MM.1S (cell line): ENCODE results near the gene ELL.

ENCODE experiments used
- DNase-seq: peaks from one replicate; pipeline ENCODE4 v3.0.0-alpha.2; 2015
- H2AFZ ChIP-seq: fragments of 300-600 bp; sonication (generic); 2 replicates; pipeline ENCODE4 v1.6.0; 2016; ENCODE audit warnings: antibody characterized with exemption, low read length
- H3F3A ChIP-seq: fragments of 300-600 bp; sonication (generic); 2 replicates; pipeline ENCODE4 v1.6.1; 2016; ENCODE audit warnings: mild to moderate bottlenecking, antibody characterized with exemption, low read length, moderate library complexity, mixed read lengths; ENCODE audit not compliant: insufficient read depth
- H3K27ac ChIP-seq: fragments of 300-600 bp; sonication (generic); 2 replicates; pipeline ENCODE4 v1.5.1; 2016; ENCODE audit warnings: mild to moderate bottlenecking, low read length
- H3K27me3 ChIP-seq: fragments of 300-600 bp; sonication (generic); replicated peaks from 2 replicates; pipeline ENCODE4 v1.6.0; 2016; ENCODE audit warnings: low read length; ENCODE audit not compliant: insufficient read depth
- H3K36me3 ChIP-seq: fragments of 300-600 bp; sonication (generic); replicated peaks from 2 replicates; pipeline ENCODE4 v1.6.1; 2016; ENCODE audit warnings: mild to moderate bottlenecking, low read length, mixed read lengths; ENCODE audit not compliant: insufficient read depth
- H3K4me1 ChIP-seq: fragments of 300-600 bp; sonication (generic); 2 replicates; pipeline ENCODE4 v1.6.1; 2016; ENCODE audit warnings: low read length, mixed read lengths
- H3K4me2 ChIP-seq: fragments of 300-600 bp; sonication (generic); 2 replicates; pipeline ENCODE4 v1.6.0; 2016; ENCODE audit warnings: low read depth, low read length
- H3K4me3 ChIP-seq: fragments of 300-600 bp; sonication (generic); 2 replicates; pipeline ENCODE4 v1.5.1; 2016; ENCODE audit warnings: low read length, mixed read lengths
- H3K79me2 ChIP-seq: fragments of 300-600 bp; sonication (generic); 2 replicates; pipeline ENCODE4 v1.6.1; 2016; ENCODE audit warnings: mixed run types, low read length, mixed read lengths
- H3K9ac ChIP-seq: fragments of 300-600 bp; sonication (generic); 2 replicates; pipeline ENCODE4 v1.6.1; 2016; ENCODE audit warnings: low read length, mixed read lengths
- H3K9me2 ChIP-seq: fragments of 300-600 bp; sonication (generic); replicated peaks from 2 replicates; pipeline ENCODE4 v1.6.1; 2016; ENCODE audit warnings: mild to moderate bottlenecking, low read length, mixed read lengths; ENCODE audit not compliant: insufficient read depth
- H3K9me3 ChIP-seq: fragments of 300-600 bp; sonication (generic); replicated peaks from 2 replicates; pipeline ENCODE4 v1.6.1; 2016; ENCODE audit warnings: mild to moderate bottlenecking, low read length, mixed read lengths; ENCODE audit not compliant: insufficient read depth
- H4K20me1 ChIP-seq: fragments of 300-600 bp; sonication (generic); 2 replicates; pipeline ENCODE4 v1.6.1; 2016; ENCODE audit warnings: mild to moderate bottlenecking, low read length, moderate library complexity, mixed read lengths; ENCODE audit not compliant: insufficient read depth
- EZH2 ChIP-seq: fragments of 300-600 bp; sonication (generic); optimal IDR thresholded peaks from 2 replicates; pipeline ENCODE3; 2017; ENCODE audit warnings: low read depth, mild to moderate bottlenecking, antibody characterized with exemption, low read length, mixed read lengths
- EZH2phosphoT487 ChIP-seq: fragments of 300-600 bp; sonication (generic); IDR thresholded peaks from 2 replicates; pipeline ENCODE4 v1.6.1; 2018; ENCODE audit warnings: antibody characterized with exemption, low read length
- TF ChIP-seq, protein P1 (sequence below): fragments of 300-600 bp; sonication (generic); IDR thresholded peaks from 2 replicates; pipeline ENCODE4 v1.5.1; 2016; ENCODE audit warnings: antibody characterized with exemption, low read length, mixed read lengths

The ELL gene

GRCh38 chr19:18562086-18562485, 40.2 kb upstream of the ELL start:
- Histone ChIP-seq H3K4me2 (no peak overlapping the region), H3K9me3 (no peaks in the 10 kb centered on the region), H3K9ac (no peak overlapping the region), H3K4me3 (no peak overlapping the region), H3K4me1 (0 out of 2 replicates have a peak, but pooled peaks cover 3% of the 10 kb centered on the region), H3F3A (peaks cover 15% of the 10 kb centered on the region), H3K9me2 (no peaks in the 10 kb centered on the region), H3K79me2 (peaks cover 31% of the 10 kb centered on the region), H3K27me3 (no peaks in the 10 kb centered on the region), H3K36me3 (no peaks in the 10 kb centered on the region), H4K20me1 (no peaks in the 10 kb centered on the region), H3K27ac (no peak overlapping the region), H2AFZ (no peak overlapping the region)
- TF ChIP-seq, protein P1, sequence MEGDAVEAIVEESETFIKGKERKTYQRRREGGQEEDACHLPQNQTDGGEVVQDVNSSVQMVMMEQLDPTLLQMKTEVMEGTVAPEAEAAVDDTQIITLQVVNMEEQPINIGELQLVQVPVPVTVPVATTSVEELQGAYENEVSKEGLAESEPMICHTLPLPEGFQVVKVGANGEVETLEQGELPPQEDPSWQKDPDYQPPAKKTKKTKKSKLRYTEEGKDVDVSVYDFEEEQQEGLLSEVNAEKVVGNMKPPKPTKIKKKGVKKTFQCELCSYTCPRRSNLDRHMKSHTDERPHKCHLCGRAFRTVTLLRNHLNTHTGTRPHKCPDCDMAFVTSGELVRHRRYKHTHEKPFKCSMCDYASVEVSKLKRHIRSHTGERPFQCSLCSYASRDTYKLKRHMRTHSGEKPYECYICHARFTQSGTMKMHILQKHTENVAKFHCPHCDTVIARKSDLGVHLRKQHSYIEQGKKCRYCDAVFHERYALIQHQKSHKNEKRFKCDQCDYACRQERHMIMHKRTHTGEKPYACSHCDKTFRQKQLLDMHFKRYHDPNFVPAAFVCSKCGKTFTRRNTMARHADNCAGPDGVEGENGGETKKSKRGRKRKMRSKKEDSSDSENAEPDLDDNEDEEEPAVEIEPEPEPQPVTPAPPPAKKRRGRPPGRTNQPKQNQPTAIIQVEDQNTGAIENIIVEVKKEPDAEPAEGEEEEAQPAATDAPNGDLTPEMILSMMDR = no peak
- no peak for TF ChIP-seq EZH2phosphoT487
- TF ChIP-seq EZH2 = no peak
- DNase-seq = no peak

GRCh38 chr19:18559685-18560084, 37.8 kb upstream of the ELL start:
- Histone ChIP-seq H3K9ac (no peak overlapping the region), H2AFZ (no peak overlapping the region), H3K27ac (no peak overlapping the region), H4K20me1 (no peaks in the 10 kb centered on the region), H3K27me3 (no peaks in the 10 kb centered on the region), H3F3A (peaks cover 15% of the 10 kb centered on the region), H3K36me3 (no peaks in the 10 kb centered on the region), H3K4me1 (0 out of 2 replicates have a peak, but pooled peaks cover 3% of the 10 kb centered on the region), H3K9me3 (no peaks in the 10 kb centered on the region), H3K9me2 (no peaks in the 10 kb centered on the region), H3K4me3 (no peak overlapping the region), H3K4me2 (no peak overlapping the region), H3K79me2 (peaks cover 31% of the 10 kb centered on the region)
- DNase-seq = no peak
- TF ChIP-seq EZH2 = no peak
- TF ChIP-seq, protein P1 = no peak

GRCh38 chr19:18558604-18559003, 36.7 kb upstream of the ELL start:
- no peak overlapping the region for H2AFZ ChIP-seq

More at GRCh38 chr19:18558604-18559003, 36.7 kb upstream of the ELL start:
- Histone ChIP-seq H3K9ac (peak overlapping the region; percentile 96), H3K27me3 (no peaks in the 10 kb centered on the region), H4K20me1 (no peaks in the 10 kb centered on the region), H3K27ac (peak overlapping the region; percentile 59), H3K4me2 (peak overlapping the region; percentile 60), H3K4me3 (peak overlapping the region; percentile 99), H3F3A (peaks cover 15% of the 10 kb centered on the region), H3K4me1 (0 out of 2 replicates have a peak, but pooled peaks cover 3% of the 10 kb centered on the region), H3K79me2 (peaks cover 31% of the 10 kb centered on the region), H3K9me2 (no peaks in the 10 kb centered on the region), H3K36me3 (no peaks in the 10 kb centered on the region), H3K9me3 (no peaks in the 10 kb centered on the region)
- TF ChIP-seq, protein P1 = no peak
- TF ChIP-seq EZH2 (no peak), EZH2phosphoT487 (no peak)
- DNase-seq = no peak
